Activated CD4-positive, alpha-beta T cell treated with anti-CD3 and anti-CD28 coated beads, Interleukin-2, amount 10 ng/mL, durations not matched to agents 7 days and 5 days (primary cell): Measurements from ENCODE around the gene ELMO1. TPM values are rescaled to one million over a fixed set of nuclear protein-coding genes. Genes with fewer than 3 reads are reported as not detected.

Experiments
- CTCF ChIA-PET: fragments of 350-600 bp; sonication (Branson Sonifier 250); formaldehyde crosslinking; loops from one replicate; lab custom pipeline; 2021; ENCODE audit warnings: antibody characterized with exemption; lab: Charles Lee
- POLR2A ChIA-PET: fragments of 350-600 bp; sonication (Branson Sonifier 250); formaldehyde crosslinking; loops from one replicate; lab custom pipeline; 2021; ENCODE audit warnings: antibody characterized with exemption; lab: Charles Lee
- DNase-seq: peaks from one replicate; pipeline ENCODE4 v3.0.0-alpha.2; 2020
- H3K27ac Mint-ChIP-seq: one replicate; pipeline ENCODE4 v1.8.0; 2021; ENCODE audit warnings: mild to moderate bottlenecking, moderate library complexity, mixed read lengths
- H3K27me3 Mint-ChIP-seq: one replicate; pipeline ENCODE4 v1.8.0; 2021; ENCODE audit warnings: mixed read lengths
- H3K36me3 Mint-ChIP-seq: one replicate; pipeline ENCODE4 v1.8.0; 2021; ENCODE audit warnings: low read depth, mixed read lengths
- H3K4me1 Mint-ChIP-seq: one replicate; pipeline ENCODE4 v1.8.0; 2021; ENCODE audit warnings: mixed read lengths
- H3K4me3 Mint-ChIP-seq: one replicate; pipeline ENCODE4 v1.8.0; 2021; ENCODE audit warnings: mild to moderate bottlenecking, moderate library complexity, mixed read lengths
- H3K9me3 Mint-ChIP-seq: one replicate; pipeline ENCODE4 v1.8.0; 2021; ENCODE audit warnings: mixed read lengths
- total RNA-seq, 2 experiments: library from RNA; stranded (reverse); gene quantifications; one replicate each; pipeline ENCODE4 v1.2.3, GENCODE V29; 2021

The ELMO1 gene
- total RNA-seq, 2 experiments from 2014 or later = 99.8 to 142 TPM

GRCh38 chr7:37220664-37221063, 228.0 kb downstream of the ELMO1 start:
- H3K9me3 Mint-ChIP-seq = no peaks in the 10 kb centered on the region
- no peak overlapping the region for H3K27ac Mint-ChIP-seq
- H3K4me3 Mint-ChIP-seq = no peak overlapping the region
- POLR2A ChIA-PET = no interaction called here
- DNase-seq = no peak
- CTCF ChIA-PET = no interaction called here
- peaks cover 43% of the 10 kb centered on the region for H3K36me3 Mint-ChIP-seq
- H3K4me1 Mint-ChIP-seq = peaks cover 17% of the 10 kb centered on the region
- H3K27me3 Mint-ChIP-seq = no peaks in the 10 kb centered on the region

GRCh38 chr7:37218956-37219355, 229.7 kb downstream of the ELMO1 start:
- POLR2A ChIA-PET = no interaction called here
- Mint-ChIP-seq H3K9me3 (no peaks in the 10 kb centered on the region), H3K4me1 (peaks cover 18% of the 10 kb centered on the region), H3K27ac (no peak overlapping the region), H3K4me3 (no peak overlapping the region), H3K27me3 (no peaks in the 10 kb centered on the region), H3K36me3 (peaks cover 40% of the 10 kb centered on the region)
- CTCF ChIA-PET = interaction anchor here (0.6 kb wide), 1 partner anchor 235 kb away, joined by 3 read pairs; no protein-coding TSS in a partner anchor
- DNase-seq = no peak

GRCh38 chr7:37216923-37217322, 231.7 kb downstream of the ELMO1 start:
- ChIA-PET POLR2A (no interaction called here), CTCF (no interaction called here)
- H3K4me3 Mint-ChIP-seq = no peak overlapping the region
- peaks cover 47% of the 10 kb centered on the region for H3K36me3 Mint-ChIP-seq
- H3K27me3 Mint-ChIP-seq = no peaks in the 10 kb centered on the region
- H3K9me3 Mint-ChIP-seq = no peaks in the 10 kb centered on the region
- H3K4me1 Mint-ChIP-seq = peaks cover 18% of the 10 kb centered on the region
- DNase-seq = no peak
- H3K27ac Mint-ChIP-seq = no peak overlapping the region

GRCh38 chr7:37216156-37216852, 232.4 kb downstream of the ELMO1 start:
- CTCF ChIA-PET = interaction anchor here (0.8 to 1.3 kb wide), 3 partner anchors 10 to 18 kb away, joined by 3 to 5 read pairs (median 3); no protein-coding TSS in a partner anchor
- POLR2A ChIA-PET = no interaction called here
- Mint-ChIP-seq H3K27me3 (no peaks in the 10 kb centered on the region), H3K36me3 (peaks cover 51% of the 10 kb centered on the region), H3K9me3 (no peaks in the 10 kb centered on the region), H3K4me1 (peaks cover 18% of the 10 kb centered on the region), H3K27ac (no peak overlapping the region), H3K4me3 (no peak overlapping the region)
- DNase-seq = no peak

- Mint-ChIP-seq H3K4me3 (no peak overlapping the region), H3K9me3 (no peaks in the 10 kb centered on the region), H3K27ac (no peak overlapping the region), H3K4me1 (peaks cover 18% of the 10 kb centered on the region), H3K36me3 (peaks cover 49% of the 10 kb centered on the region), H3K27me3 (no peaks in the 10 kb centered on the region)
- DNase-seq = no peak
- CTCF ChIA-PET = interaction anchor here (0.6 to 1.4 kb wide), 5 partner anchors 9 to 293 kb away, joined by 3 to 5 read pairs (median 3); no protein-coding TSS in a partner anchor
- POLR2A ChIA-PET = no interaction called here
These were observed 233.3 kb downstream of the ELMO1 start for GRCh38 chr7:37215290-37215923.

- Mint-ChIP-seq H3K4me1 (peaks cover 21% of the 10 kb centered on the region), H3K27ac (no peak overlapping the region), H3K27me3 (no peaks in the 10 kb centered on the region), H3K4me3 (no peak overlapping the region), H3K36me3 (peaks cover 46% of the 10 kb centered on the region), H3K9me3 (no peaks in the 10 kb centered on the region)
- CTCF ChIA-PET = interaction anchor here (1.1 to 1.2 kb wide), 2 partner anchors 14 to 16 kb away, joined by 3 read pairs; no protein-coding TSS in a partner anchor
- POLR2A ChIA-PET = no interaction called here
- DNase-seq = no peak
These were observed 236.1 kb downstream of the ELMO1 start for GRCh38 chr7:37212556-37212955.

GRCh38 chr7:37212051-37212450, 236.6 kb downstream of the ELMO1 start:
- ChIA-PET CTCF (interaction anchor here (1.1 kb wide), 1 partner anchor 17 kb away, joined by 3 read pairs; no protein-coding TSS in a partner anchor), POLR2A (no interaction called here)
- Mint-ChIP-seq H3K9me3 (no peaks in the 10 kb centered on the region), H3K36me3 (peaks cover 43% of the 10 kb centered on the region), H3K27me3 (no peaks in the 10 kb centered on the region), H3K4me3 (no peak overlapping the region), H3K27ac (no peak overlapping the region), H3K4me1 (peaks cover 16% of the 10 kb centered on the region)
- DNase-seq = no peak

GRCh38 chr7:37211097-37211880, 237.4 kb downstream of the ELMO1 start:
- ChIA-PET CTCF (interaction anchor here (1.1 kb wide), 1 partner anchor 18 kb away, joined by 3 read pairs; no protein-coding TSS in a partner anchor), POLR2A (no interaction called here)

GRCh38 chr7:37209195-37209594, 239.5 kb downstream of the ELMO1 start:
- Mint-ChIP-seq H3K27me3 (no peaks in the 10 kb centered on the region), H3K4me1 (peaks cover 17% of the 10 kb centered on the region), H3K9me3 (no peaks in the 10 kb centered on the region), H3K27ac (no peak overlapping the region), H3K36me3 (peaks cover 61% of the 10 kb centered on the region), H3K4me3 (no peak overlapping the region)
- ChIA-PET POLR2A (no interaction called here), CTCF (interaction anchor here (1.2 kb wide), 1 partner anchor 816 kb away, joined by 3 read pairs; no protein-coding TSS in a partner anchor)
- no peak for DNase-seq

More at GRCh38 chr7:37211097-37211880, 237.4 kb downstream of the ELMO1 start:
- Mint-ChIP-seq H3K9me3 (no peaks in the 10 kb centered on the region), H3K36me3 (peaks cover 45% of the 10 kb centered on the region), H3K4me1 (peaks cover 11% of the 10 kb centered on the region), H3K27me3 (no peaks in the 10 kb centered on the region), H3K4me3 (no peak overlapping the region), H3K27ac (no peak overlapping the region)
- no peak for DNase-seq

- no peaks in the 10 kb centered on the region for H3K9me3 Mint-ChIP-seq
- peak; percentile 26 for DNase-seq
- H3K4me3 Mint-ChIP-seq = no peak overlapping the region
- POLR2A ChIA-PET = no interaction called here
- CTCF ChIA-PET = interaction anchor here (0.8 to 1.2 kb wide), 2 partner anchors 300 to 816 kb away, joined by 3 to 4 read pairs; no protein-coding TSS in a partner anchor
- no peaks in the 10 kb centered on the region for H3K27me3 Mint-ChIP-seq
- H3K27ac Mint-ChIP-seq = no peak overlapping the region
- H3K36me3 Mint-ChIP-seq = peaks cover 66% of the 10 kb centered on the region
- H3K4me1 Mint-ChIP-seq = peaks cover 17% of the 10 kb centered on the region
These were observed 240.1 kb downstream of the ELMO1 start for GRCh38 chr7:37208528-37208927.

GRCh38 chr7:37206192-37206591, 242.5 kb downstream of the ELMO1 start:
- ChIA-PET CTCF (interaction anchor here (1.6 to 2.0 kb wide), 2 partner anchors 9 to 10 kb away, joined by 3 to 4 read pairs; no protein-coding TSS in a partner anchor), POLR2A (no interaction called here)

GRCh38 chr7:37205451-37205850, 243.2 kb downstream of the ELMO1 start:
- no peaks in the 10 kb centered on the region for H3K27me3 Mint-ChIP-seq
- DNase-seq = no peak
- H3K27ac Mint-ChIP-seq = peak overlapping the region; percentile 33
- H3K9me3 Mint-ChIP-seq = no peaks in the 10 kb centered on the region
- ChIA-PET POLR2A (no interaction called here), CTCF (interaction anchor here (2.0 kb wide), 1 partner anchor 9 kb away, joined by 4 read pairs; no protein-coding TSS in a partner anchor)
- peaks cover 19% of the 10 kb centered on the region for H3K4me1 Mint-ChIP-seq
- H3K4me3 Mint-ChIP-seq = no peak overlapping the region
- peaks cover 43% of the 10 kb centered on the region for H3K36me3 Mint-ChIP-seq

More at GRCh38 chr7:37206192-37206591, 242.5 kb downstream of the ELMO1 start:
- H3K27me3 Mint-ChIP-seq = no peaks in the 10 kb centered on the region
- peaks cover 19% of the 10 kb centered on the region for H3K4me1 Mint-ChIP-seq
- H3K4me3 Mint-ChIP-seq = no peak overlapping the region
- no peak overlapping the region for H3K27ac Mint-ChIP-seq
- DNase-seq = no peak
- peaks cover 48% of the 10 kb centered on the region for H3K36me3 Mint-ChIP-seq
- no peaks in the 10 kb centered on the region for H3K9me3 Mint-ChIP-seq
